Activated CD4-positive, alpha-beta T cell treated with anti-CD3 and anti-CD28 coated beads for 24 hours (primary cell): ENCODE data around the gene CLASP1.
"Not testable (repeated sequence)": the region's sequence is repeated elsewhere in the genome, so short reads cannot be mapped to it uniquely, and the experiment has no call there.

ENCODE experiments used
- DNase-seq, 2 donors: peaks; one replicate each; pipeline ENCODE4 v3.0.0-alpha.2; 2020; ENCODE audit warnings: low read depth in 2 of 2

The CLASP1 gene

GRCh38 chr2:121505005-121505404 is 144.3 kb downstream of the CLASP1 start:
- no peak for DNase-seq

- DNase-seq: no peak
Measured at GRCh38 chr2:121504316-121504715, 144.9 kb downstream of the CLASP1 start.

- DNase-seq: no peak
Measured at GRCh38 chr2:121502781-121503180, 146.5 kb downstream of the CLASP1 start.

- no peak for DNase-seq
Measured at GRCh38 chr2:121502246-121502645, 147.0 kb downstream of the CLASP1 start.

GRCh38 chr2:121501554-121501953 is 147.7 kb downstream of the CLASP1 start:
- no peak for DNase-seq

GRCh38 chr2:121501031-121501430 is 148.2 kb downstream of the CLASP1 start:
- DNase-seq: no peak

- no peak for DNase-seq
Measured at GRCh38 chr2:121498731-121499130, 150.5 kb downstream of the CLASP1 start.

GRCh38 chr2:121492409-121492808 is 156.9 kb downstream of the CLASP1 start:
- no peak for DNase-seq

- DNase-seq: no peak
Measured at GRCh38 chr2:121491518-121491917, 157.7 kb downstream of the CLASP1 start.

- no peak for DNase-seq
Measured at GRCh38 chr2:121490584-121491133, 158.6 kb downstream of the CLASP1 start.

GRCh38 chr2:121489911-121490583 is 159.2 kb downstream of the CLASP1 start:
- no peak for DNase-seq

- no peak for DNase-seq
Measured at GRCh38 chr2:121489284-121489683, 160.0 kb downstream of the CLASP1 start.

GRCh38 chr2:121486191-121486790 is 163.0 kb downstream of the CLASP1 start:
- no peak for DNase-seq

GRCh38 chr2:121485039-121485438 is 164.2 kb downstream of the CLASP1 start:
- no peak for DNase-seq

- DNase-seq: no peak
Measured at GRCh38 chr2:121483846-121484245, 165.4 kb downstream of the CLASP1 start.

- DNase-seq: no peak
Measured at GRCh38 chr2:121483021-121483420, 166.2 kb downstream of the CLASP1 start.

- no peak for DNase-seq
Measured at GRCh38 chr2:121480826-121481225, 168.4 kb downstream of the CLASP1 start.

- no peak for DNase-seq
Measured at GRCh38 chr2:121479882-121480522, 169.3 kb downstream of the CLASP1 start.

GRCh38 chr2:121478996-121479745 is 170.1 kb downstream of the CLASP1 start:
- no peak for DNase-seq

GRCh38 chr2:121478358-121478995 is 170.8 kb downstream of the CLASP1 start:
- DNase-seq: not testable (repeated sequence)

- no peak for DNase-seq
Measured at GRCh38 chr2:121476684-121477083, 172.6 kb downstream of the CLASP1 start.
